GM10847 (cell line): ENCODE measurements around the gene RGS6.

Experiments
- POLR2A ChIP-seq: IDR thresholded peaks from 2 replicates; pipeline ENCODE4 v1.6.1; 2011; ENCODE audit not compliant: insufficient read length; ENCODE audit errors: extremely low read depth

The RGS6 gene

DNA sequence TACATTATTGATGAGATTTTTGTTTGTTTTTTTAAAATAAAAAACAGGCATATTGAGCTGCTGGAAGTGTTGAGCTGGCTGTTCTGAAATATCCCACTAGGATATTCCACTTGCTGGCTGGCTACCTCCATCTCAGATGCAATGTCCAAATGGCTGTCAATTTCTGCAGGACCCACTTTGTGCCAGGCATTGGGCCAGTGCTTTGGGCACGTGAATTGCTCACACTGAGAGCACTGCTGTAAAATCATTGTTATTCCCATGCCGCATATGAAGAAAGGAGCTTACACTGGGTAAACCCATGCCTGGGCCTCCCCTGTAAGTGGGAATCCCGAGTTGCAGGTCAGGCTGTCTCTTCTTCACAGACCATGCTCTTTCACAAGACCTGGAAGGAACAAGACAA lies 56.7 kb downstream of the RGS6 start:
- TF ChIP-seq POLR2A: no peak

DNA sequence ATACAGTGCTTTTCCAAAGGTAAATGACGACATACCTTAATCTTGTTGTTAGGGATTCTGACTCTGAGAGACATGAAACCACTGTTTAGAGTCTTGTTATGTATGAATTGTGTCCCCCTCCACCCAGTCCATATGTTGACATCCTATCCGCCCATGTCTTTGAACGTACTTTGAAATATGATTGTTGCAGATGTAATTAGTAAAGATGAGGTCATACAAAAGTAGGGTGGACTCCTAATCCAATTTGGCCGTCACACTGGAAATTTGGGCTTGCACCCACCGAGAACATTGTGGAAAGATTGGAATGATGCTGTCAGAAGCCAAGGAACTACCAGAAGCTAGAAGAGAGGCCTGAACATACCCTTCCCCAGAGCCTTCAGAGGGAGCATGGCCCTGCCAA lies 62.2 kb downstream of the RGS6 start:
- TF ChIP-seq POLR2A: no peak

GRCh38 chr14:71995741-71996140 lies 63.5 kb downstream of the RGS6 start:
- TF ChIP-seq POLR2A: no peak

GRCh38 chr14:71996610-71997009 lies 64.4 kb downstream of the RGS6 start:
- no peak for TF ChIP-seq POLR2A

GRCh38 chr14:72000907-72001306 lies 68.7 kb downstream of the RGS6 start:
- no peak for TF ChIP-seq POLR2A

DNA sequence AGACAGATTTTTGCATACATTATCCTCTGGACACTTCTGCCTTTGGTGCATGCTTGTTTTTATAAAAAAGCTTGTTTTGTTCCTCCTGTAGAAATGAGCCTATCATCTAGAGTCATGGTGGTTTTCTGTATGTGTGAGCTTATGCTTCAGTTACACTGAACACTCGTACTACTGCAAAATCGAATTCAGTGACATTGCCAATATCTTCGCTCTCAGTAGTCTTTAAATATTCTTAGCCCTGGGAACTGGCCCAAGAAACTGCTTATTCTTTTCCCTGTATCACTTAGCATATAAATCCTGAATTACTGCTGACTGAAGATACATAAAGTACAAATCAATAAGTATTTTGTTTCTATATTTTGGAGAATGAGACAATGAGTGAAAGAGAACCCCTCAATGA lies 70.5 kb downstream of the RGS6 start:
- no peak for TF ChIP-seq POLR2A

DNA sequence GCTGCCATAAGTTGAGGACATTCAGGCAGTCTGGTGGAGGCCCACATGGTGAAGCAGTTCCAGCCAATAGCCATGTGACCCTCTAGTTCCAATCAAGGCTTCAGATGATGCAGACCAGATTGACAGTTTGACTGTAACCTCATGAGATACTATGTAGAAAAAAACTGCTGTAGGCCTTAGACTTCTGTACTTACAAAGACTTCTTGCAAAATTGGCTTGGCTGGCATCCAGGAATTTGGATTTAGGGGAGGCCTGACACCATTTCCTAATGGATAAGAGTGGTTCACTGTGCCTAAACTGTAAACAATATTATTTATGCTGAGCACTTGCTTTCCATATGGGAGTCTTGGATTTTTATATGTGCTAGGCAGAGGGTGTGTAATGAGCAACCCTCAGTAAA lies 76.4 kb downstream of the RGS6 start:
- no peak for TF ChIP-seq POLR2A

DNA sequence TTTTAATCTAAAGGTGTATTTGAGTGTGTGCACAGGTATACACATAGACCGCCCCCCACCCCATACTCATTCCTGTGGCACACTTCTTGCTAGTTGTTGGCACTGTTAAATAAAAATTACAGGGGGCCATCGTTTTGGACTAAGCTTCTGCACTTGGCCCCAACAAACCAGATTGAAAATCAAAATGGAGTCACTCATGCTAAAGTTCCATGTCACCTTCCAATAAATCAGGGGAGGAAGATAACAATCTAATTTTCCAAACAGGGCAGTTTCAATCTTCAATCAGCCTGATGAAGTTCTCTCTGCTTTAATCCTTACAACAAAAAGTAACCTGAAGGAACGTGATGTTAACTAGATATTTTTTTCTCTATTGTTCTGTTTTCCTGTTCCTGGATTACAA lies 78.2 kb downstream of the RGS6 start:
- TF ChIP-seq POLR2A: no peak

DNA sequence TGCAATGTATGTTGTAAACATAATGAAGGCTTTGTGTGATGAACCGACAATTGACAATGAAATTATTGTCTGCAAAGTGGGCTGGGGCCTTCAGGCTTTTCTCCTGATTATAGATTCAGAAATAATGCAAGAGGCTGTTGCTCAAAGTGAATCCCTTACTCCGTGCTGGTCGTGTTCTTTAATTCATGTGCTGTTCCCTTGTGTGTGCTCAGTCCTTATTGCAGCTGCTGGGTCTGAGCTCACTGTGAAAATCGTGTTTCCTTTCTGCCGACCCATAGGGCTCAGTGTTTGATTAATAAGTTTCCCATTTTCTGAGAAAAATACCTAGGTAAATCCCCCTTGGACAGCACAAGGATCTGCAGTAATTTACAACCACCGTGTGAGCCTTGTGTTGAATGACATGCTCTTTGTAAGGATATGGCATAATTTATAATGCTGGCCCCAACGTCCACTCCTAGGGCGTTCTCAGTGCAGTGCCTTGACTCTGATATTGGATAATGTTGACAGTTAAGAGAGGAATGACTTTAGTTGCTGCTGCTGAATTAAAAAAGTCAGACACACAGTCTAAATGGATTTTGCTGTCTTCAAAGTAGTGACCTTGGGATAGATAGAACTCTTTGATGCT lies 81.6 kb downstream of the RGS6 start:
- TF ChIP-seq POLR2A: no peak

- TF ChIP-seq POLR2A: no peak
Observed at GRCh38 chr14:72014486-72014885, 82.3 kb downstream of the RGS6 start.

DNA sequence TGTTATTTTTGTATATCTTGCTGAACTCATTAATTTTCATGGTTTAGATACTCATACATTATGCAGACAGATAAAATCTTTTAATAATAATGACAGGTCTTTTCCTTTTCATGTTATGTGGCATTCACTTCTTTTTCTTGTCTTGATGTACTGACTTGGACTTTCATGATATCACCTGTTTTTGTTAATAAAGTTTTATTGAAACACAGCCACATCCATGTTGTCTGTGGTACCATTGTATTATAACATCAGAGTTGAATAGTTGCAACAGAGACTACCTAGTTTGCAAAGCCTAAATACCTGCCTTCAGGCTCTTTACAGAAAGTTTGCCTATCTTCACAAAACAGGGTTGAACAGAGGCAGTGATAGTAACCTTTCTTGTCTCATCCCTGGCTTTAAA lies 85.1 kb downstream of the RGS6 start:
- TF ChIP-seq POLR2A: no peak

GRCh38 chr14:72023128-72024042 lies 91.2 kb downstream of the RGS6 start:
- no peak for TF ChIP-seq POLR2A

- no peak for TF ChIP-seq POLR2A
Observed at GRCh38 chr14:72024043-72024407, 91.8 kb downstream of the RGS6 start.

- TF ChIP-seq POLR2A: no peak
Observed at GRCh38 chr14:72024504-72024903, 92.3 kb downstream of the RGS6 start.

DNA sequence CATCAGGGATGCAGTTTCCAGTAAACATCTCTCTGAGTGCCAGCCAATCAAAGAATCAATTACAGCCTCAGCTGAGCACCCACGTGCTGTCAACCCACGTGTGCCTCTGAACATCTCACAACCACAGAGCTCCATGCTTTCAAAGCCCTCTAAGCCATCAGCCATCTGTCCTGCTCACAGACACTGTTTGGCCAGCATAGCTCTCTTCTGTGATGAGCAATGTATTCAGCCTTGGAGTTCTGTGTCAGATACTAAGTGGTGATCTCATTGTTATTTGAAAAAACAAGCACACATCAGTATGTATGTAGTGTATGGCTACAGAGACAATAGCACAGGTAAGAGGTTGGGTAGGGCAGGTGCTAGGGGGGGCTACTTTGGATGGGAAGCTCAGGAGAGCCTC lies 94.3 kb downstream of the RGS6 start:
- TF ChIP-seq POLR2A: no peak

- no peak for TF ChIP-seq POLR2A
Observed at GRCh38 chr14:72027061-72027460, 94.8 kb downstream of the RGS6 start.

DNA sequence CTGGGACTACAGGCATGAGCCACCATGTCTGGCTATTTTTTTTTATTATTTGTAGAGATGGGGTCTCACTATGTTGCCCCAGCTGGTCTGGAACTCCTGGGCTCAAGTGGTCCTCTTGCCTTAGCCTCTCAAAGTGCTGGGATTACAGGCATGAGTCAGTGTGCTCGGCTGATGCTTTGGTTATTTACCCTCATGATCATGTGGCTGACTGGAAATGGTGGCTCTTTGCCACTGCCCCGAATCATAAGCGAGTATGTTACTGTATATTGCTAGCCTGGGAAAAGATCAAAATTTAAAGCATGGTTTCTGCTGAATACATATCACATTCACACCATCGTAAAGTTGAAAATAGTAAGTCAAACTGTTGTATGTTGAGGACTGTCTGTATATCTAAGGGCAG lies 101.1 kb downstream of the RGS6 start:
- no peak for TF ChIP-seq POLR2A

DNA sequence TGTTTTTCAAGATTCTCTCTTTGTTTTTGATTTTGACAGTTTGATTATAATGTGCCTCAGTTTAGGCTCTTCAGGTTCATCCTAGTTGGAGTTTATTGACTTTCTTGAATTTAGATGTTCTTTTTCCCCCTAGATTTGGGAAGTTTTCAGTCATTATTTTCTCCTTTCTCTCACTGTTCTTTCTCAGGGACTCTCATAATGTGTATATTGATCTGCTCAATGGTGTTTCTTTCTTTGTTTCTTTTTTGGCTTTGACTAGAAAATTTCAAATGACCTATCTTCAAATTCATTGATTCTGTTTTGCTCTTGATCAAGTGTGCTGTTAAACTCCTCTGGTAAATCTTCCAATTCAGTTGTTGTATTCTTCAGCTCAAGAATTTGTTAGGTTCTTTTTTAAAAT lies 108.3 kb downstream of the RGS6 start:
- no peak for TF ChIP-seq POLR2A

DNA sequence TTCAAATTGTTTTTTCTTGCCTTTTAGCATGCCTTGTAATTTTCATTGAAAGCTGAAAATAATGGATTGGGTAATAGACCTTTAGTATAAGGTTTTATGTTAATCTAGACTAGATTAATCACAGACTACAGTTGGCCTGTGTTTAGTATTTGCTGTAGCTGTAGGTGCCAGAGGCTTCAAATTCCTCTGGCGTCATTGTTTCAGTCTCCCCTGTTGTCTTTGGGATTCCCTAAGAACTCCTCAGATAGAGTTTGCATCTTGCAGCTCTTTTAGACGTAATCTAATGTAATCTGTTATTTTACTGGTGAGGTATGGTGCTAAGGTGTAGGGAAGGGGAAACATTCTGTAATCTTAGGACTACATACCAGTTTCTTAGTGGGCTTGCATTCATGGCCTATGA lies 113.0 kb downstream of the RGS6 start:
- no peak for TF ChIP-seq POLR2A
